Activated naive CD4-positive, alpha-beta T cell treated with anti-CD3 and anti-CD28 coated beads, Interleukin-2, amount 50 U/mL, for 16 hours (primary cell): ENCODE results near the gene ANKRD31.
A peak's percentile ranks its signal among the peaks of the same experiment; 100 is the strongest.
"Not testable (repeated sequence)": the region's sequence is repeated elsewhere in the genome, so short reads cannot be mapped to it uniquely, and the experiment has no call there.

Source experiments
- DNase-seq: peaks from one replicate; pipeline ENCODE4 v3.0.0-alpha.2; 2020

ANKRD31 gene

DNA sequence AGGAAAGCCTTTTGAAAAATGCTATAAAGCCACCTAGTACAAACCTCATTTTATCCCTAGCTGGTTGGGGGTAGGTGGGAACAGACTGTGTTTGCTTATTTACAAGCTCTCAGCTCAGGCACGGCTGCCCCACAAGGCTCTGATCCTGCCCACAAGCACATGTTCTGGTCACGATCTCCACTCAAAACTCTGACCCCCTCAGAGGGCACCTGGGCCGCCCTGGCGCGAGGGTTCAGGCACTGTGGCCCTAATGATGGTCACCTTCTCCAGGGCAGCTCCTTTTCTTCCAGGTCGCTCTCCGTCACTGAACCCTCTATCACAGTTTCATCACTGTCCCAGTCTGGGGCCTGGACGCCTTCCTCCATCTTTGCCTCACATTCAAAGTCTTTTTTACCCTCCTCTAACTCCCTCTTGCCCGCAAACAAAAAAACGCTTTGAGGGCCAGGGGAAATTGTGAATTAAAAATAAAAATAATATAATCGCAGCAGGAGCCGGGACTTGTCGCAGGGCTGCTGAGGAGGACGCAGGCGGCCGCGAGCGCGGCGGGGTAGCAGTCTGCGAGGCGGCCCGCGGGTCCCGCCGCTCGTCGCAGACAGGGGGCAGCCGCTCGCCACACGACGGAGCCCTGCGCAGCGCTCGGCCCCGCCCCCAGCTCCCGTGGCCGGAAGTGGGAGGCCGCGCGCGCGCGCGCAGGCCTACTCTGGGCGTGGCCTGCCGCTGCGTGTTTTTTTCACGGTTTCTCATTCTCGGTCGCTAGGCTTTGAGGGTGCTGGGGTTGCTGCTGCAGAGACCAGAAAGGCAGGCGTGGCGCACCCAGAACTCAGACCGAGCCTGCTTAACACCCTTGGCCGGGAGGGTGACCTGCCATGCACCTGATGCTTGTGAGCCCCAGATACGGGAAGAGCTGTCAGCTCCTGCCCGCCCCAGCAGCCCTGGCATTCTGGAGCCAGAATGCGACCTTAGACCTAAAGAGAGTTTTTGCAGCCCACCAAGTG is at the start of gene ANKRD31:
Gene ANKRD31 (minus strand): TSS at position 557 of the 995 bp plus-strand sequence. CDS start 192 bp downstream, at position 365.
- peak; percentile 90 for DNase-seq

GRCh38 chr5:75286211-75286773 is 49.6 kb upstream of the ANKRD31 start:
- DNase-seq, result no peak

DNA sequence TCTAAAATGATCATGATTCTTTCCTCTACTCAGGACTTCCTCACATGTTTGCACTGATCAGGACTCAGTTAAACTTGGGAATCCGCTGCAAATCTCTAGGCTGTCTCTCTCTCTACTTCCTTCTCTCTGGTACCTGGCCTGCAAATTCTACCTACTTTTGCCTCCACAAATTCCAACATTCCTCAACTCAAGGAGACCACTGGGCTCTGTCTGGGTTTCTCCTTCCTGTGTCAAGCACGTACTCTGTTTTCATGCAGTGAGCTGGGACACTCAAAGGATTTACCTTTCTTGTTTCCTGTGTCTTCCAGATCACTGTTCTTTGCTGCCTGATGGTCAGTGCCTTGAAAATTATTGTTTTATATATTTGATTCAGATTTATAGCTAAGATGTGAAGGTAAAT is 45.9 kb upstream of the ANKRD31 start:
- no peak for DNase-seq

DNA sequence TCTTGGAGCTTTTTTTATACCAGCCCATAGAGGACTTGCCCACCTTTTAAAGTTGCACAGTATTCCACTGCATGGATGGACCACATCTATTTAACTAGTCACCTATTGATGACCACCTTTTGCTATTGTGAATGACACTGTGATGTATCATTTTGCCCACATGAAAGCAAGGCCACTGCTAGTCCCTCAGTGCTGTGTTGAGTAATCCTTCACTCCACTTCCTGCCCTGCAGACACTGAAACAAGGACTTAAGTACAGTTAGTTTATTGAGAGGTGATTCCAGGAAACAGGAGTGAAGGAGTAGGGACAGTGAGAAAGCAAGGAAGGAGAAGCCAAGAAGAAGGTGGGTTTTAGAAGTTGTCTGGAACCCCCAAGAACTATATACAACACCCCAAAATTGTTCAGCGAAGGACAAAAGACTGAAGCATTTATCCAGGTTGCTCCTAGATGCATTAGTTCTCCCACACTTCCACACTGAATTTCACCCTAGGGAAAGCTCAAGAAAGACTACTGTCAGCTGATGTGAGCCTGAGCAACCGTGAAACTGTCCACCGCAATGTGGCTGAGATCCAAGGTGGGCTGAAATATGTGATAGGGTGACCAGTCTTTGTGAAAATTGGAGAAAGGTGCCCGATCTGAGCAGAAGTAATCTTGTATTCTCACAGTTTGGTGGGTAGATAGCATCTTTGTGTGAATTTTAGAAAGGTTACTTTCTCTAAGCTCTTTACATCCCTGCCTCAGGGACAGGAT is 45.2 kb upstream of the ANKRD31 start:
- DNase-seq, result no peak

DNA sequence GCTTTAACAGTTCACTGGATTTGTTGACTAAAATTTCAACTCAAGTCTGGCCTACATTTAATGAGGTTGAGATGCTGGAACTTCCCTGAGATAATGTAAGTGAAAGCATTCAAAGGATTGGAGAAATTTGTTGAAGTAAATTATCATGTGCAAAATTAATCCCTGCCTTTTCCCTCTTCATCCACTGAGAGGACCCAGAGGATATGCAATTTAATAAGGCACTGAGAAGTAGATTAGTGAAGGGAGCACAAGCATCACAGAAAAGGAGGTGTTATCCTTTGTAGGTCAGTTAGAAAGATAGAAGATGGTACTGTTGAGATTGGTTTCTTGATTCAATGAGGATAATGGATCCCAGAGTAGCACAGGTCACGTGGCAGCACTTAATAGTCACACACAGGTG is 42.6 kb upstream of the ANKRD31 start:
- no peak for DNase-seq

GRCh38 chr5:75277463-75277862 is 40.8 kb upstream of the ANKRD31 start:
- no peak for DNase-seq

GRCh38 chr5:75275756-75276155 is 39.1 kb upstream of the ANKRD31 start:
- no peak for DNase-seq

DNA sequence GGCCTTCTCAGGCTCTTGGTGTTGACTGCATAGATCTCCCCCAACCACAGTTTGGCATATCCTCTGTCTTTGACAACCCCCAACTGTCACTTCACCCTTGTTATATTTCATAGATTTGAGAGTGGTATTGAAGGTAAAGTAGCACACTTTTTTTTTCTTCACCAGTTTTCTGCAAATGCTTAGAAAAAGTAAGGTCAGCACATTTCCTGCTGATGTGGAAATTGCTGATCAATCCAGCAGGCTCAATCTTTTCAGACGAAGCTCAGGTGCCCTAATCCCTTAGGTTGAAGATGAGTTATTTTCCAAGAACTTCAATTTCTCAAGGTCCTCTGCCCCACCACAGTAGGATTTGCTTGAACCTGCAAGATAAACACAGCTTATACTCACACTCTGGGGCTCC is 38.5 kb upstream of the ANKRD31 start:
- no peak for DNase-seq

GRCh38 chr5:75274486-75274885 is 37.8 kb upstream of the ANKRD31 start:
- no peak for DNase-seq

GRCh38 chr5:75270605-75271004 is 33.9 kb upstream of the ANKRD31 start:
- not testable (repeated sequence) for DNase-seq

DNA sequence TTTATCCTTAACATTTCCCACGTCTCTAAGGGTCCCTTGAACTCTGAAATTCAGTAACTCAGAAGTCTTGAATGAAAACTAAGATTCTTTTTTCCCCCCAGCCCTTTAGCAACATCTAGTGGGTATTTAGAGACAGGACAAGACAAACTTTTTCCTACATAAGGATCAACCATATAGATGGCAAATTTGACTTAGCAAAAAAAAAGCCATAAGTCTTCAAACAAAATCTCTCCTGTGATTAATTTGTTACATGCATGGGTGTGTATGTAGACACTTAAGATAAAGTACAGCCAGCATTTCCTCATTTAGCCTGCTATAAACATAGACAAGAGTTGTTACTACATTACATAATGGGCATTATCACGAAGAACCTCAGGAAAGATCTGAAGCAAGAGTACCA is 29.1 kb upstream of the ANKRD31 start:
- no peak for DNase-seq

GRCh38 chr5:75262271-75262670 is 25.6 kb upstream of the ANKRD31 start:
- no peak for DNase-seq

GRCh38 chr5:75260708-75261107 is 24.0 kb upstream of the ANKRD31 start:
- no peak for DNase-seq

DNA sequence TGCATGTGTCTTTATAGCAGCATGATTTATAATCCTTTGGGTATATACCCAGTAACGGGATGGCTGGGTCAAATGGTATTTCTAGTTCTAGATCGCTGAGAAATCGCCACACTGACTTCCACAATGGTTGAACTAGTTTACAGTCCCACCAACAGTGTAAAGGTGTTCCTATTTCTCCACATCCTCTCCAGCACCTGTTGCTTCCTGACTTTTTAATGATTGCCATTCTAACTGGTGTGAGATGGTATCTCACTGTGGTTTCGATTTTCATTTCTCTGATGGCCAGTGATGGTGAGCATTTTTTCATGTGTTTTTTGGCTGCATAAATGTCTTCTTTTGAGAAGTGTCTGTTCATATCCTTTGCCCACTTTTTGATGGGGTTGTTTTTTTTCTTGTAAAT is 13.8 kb upstream of the ANKRD31 start:
- not testable (repeated sequence) for DNase-seq

- DNase-seq, result no peak
Observed at GRCh38 chr5:75245023-75245422, 8.3 kb upstream of the ANKRD31 start.

DNA sequence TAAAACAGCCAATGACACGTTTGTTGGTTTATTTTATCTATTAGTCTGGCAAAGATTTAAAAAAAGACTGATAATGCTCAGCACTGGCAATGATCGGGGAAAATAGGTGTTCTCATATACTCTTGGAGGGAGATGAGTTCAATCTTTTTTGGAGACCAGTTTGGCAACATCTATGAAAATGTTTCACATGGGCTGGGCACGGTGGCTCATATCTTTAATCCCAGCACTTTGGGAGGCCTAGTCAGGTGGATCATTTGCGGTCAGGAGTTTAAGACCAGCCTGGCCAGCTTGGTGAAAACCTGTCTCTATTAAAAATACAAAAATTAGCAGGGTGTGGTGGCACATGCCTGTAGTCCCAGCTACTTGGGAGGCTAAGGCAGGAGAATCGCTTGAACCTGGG is 6.8 kb upstream of the ANKRD31 start:
- DNase-seq, result no peak

GRCh38 chr5:75243100-75243499 is 6.4 kb upstream of the ANKRD31 start:
- no peak for DNase-seq

- no peak for DNase-seq
Observed at GRCh38 chr5:75242067-75242466, 5.4 kb upstream of the ANKRD31 start.

- DNase-seq, result no peak
Observed at GRCh38 chr5:75239681-75240080, 3.0 kb upstream of the ANKRD31 start.

- no peak for DNase-seq
Observed at GRCh38 chr5:75235711-75236110, 967 bp downstream of the ANKRD31 start.

DNA sequence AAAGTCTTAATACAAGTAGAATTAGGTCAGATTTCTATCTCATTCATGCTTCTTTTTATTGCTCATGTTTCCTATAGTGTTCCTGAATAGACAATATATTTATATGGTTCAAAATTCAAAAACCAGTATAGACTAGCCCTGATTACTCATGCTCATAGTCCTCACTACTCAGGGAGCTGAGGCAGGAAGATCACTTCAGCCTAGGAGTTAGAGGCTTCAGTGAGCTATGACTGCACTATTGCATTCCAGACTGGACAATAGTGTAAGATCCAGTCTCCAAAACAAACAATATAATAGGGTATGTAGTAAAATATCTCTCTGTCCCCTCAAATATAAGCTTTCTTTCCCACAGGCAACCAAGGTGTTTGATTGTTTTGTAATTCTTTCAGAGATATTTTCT is 2.4 kb downstream of the ANKRD31 start:
- no peak for DNase-seq

- DNase-seq, result no peak
Observed at GRCh38 chr5:75226916-75227315, 9.8 kb downstream of the ANKRD31 start.

DNA sequence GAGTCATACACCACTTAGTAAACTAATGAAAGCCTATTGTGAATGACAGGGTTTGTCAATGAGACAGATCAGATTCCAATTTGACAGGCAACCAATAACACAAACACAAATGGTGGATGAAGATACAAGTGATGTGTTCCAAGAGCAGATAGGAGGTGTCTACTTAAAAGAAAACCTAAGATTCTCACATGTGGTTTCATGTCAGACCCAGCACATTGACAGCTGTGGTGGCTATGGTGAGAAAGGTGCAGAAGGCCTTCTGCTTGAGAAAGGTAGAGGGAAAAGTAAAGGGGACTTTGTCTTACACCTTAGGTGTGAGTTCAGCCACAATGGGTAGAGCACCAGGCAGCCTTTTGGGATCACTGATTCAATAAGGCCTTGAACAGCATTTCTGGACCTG is 11.2 kb downstream of the ANKRD31 start:
- no peak for DNase-seq

DNA sequence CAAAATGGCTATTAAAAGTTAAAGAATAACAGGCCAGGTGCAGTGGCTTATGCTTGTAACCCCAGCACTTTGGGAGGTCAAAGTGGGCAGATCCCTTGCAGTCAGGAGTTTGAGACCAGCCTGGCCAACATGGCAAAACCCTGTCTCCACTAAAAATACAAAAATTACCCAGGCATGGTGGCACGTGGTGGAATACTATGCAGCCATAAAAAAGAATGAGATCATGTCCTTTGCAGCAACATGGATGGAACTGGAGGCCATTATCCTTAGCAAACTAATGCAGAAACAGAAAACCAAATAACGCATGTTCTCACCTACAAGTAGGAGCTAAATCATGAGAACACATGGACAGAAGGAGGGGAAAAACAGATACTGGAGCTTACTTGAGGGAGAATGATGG is 15.9 kb downstream of the ANKRD31 start:
- not testable (repeated sequence) for DNase-seq
